H9 (cell line): ENCODE results near the gene SETDB1. TPM values are rescaled to one million over a fixed set of nuclear protein-coding genes. Genes with fewer than 3 reads are reported as not detected.
"Not testable (repeated sequence)": the region's sequence is repeated elsewhere in the genome, so short reads cannot be mapped to it uniquely, and the experiment has no call there.

Experiments
- DNase-seq: peaks from one replicate; pipeline ENCODE4 v3.0.0-alpha.2; 2017
- H2AFZ ChIP-seq: one replicate; pipeline ENCODE4 v1.6.1; 2013; ENCODE audit warnings: mild to moderate bottlenecking, low read length, control low read depth, moderate library complexity
- H2AK5ac ChIP-seq: 2 replicates; pipeline ENCODE4 v1.6.1; 2013; ENCODE audit warnings: low read length, control low read depth, mixed read lengths; ENCODE audit not compliant: insufficient read length
- H2BK120ac ChIP-seq: one replicate; pipeline ENCODE4 v1.6.1; 2013; ENCODE audit warnings: low read depth, mild to moderate bottlenecking, low read length, control low read depth, inconsistent platforms; ENCODE audit not compliant: poor library complexity, severe bottlenecking
- H2BK12ac ChIP-seq: 2 replicates; pipeline ENCODE4 v1.6.1; 2013; ENCODE audit warnings: low read length, control low read depth, mixed read lengths, low read depth; ENCODE audit not compliant: insufficient read length
- H2BK15ac ChIP-seq: 2 replicates; pipeline ENCODE4 v1.6.1; 2013; ENCODE audit warnings: low read depth, low read length, control low read depth
- H2BK20ac ChIP-seq: one replicate; pipeline ENCODE4 v1.6.1; 2013; ENCODE audit warnings: low read depth, mild to moderate bottlenecking, low read length, control low read depth, inconsistent platforms; ENCODE audit not compliant: poor library complexity, severe bottlenecking
- H2BK5ac ChIP-seq: 2 replicates; pipeline ENCODE4 v1.6.1; 2013; ENCODE audit warnings: low read length, control low read depth, mixed read lengths; ENCODE audit not compliant: insufficient read length
- H3K14ac ChIP-seq: 2 replicates; pipeline ENCODE4 v1.6.1; 2013; ENCODE audit warnings: low read length, control low read depth; ENCODE audit not compliant: insufficient read depth
- H3K18ac ChIP-seq: 2 replicates; pipeline ENCODE4 v1.6.1; 2013; ENCODE audit warnings: low read depth, mild to moderate bottlenecking, mixed read lengths, low read length, control low read depth; ENCODE audit not compliant: insufficient read length
- H3K23ac ChIP-seq: 2 replicates; pipeline ENCODE4 v1.6.1; 2013; ENCODE audit warnings: low read length, control low read depth, mixed read lengths, low read depth; ENCODE audit not compliant: insufficient read length
- H3K23me2 ChIP-seq: 2 replicates; pipeline ENCODE4 v1.6.1; 2013; ENCODE audit warnings: low read depth, mild to moderate bottlenecking, mixed read lengths, low read length, control low read depth; ENCODE audit not compliant: insufficient read length, poor library complexity, severe bottlenecking
- H3K27ac ChIP-seq: 2 replicates; pipeline ENCODE4 v1.5.1; 2013; ENCODE audit warnings: low read length, control low read depth, mixed read lengths, low read depth; ENCODE audit not compliant: insufficient read length
- H3K27me3 ChIP-seq: 2 replicates; pipeline ENCODE4 v1.6.1; 2013; ENCODE audit warnings: low read length, control low read depth, inconsistent platforms; ENCODE audit not compliant: insufficient read depth
- H3K4ac ChIP-seq: 2 replicates; pipeline ENCODE4 v1.6.1; 2013; ENCODE audit warnings: low read depth, mild to moderate bottlenecking, control low read depth, inconsistent platforms, low read length, moderate library complexity
- H3K4me1 ChIP-seq: 2 replicates; pipeline ENCODE4 v1.6.1; 2013; ENCODE audit warnings: low read length, control low read depth, inconsistent platforms; ENCODE audit not compliant: insufficient read depth
- H3K4me2 ChIP-seq: 2 replicates; pipeline ENCODE4 v1.6.1; 2013; ENCODE audit warnings: low read length, control low read depth, mixed read lengths; ENCODE audit not compliant: insufficient read length, insufficient read depth
- H3K56ac ChIP-seq: 2 replicates; pipeline ENCODE4 v1.6.1; 2013; ENCODE audit warnings: low read depth, mild to moderate bottlenecking, mixed read lengths, low read length, control low read depth; ENCODE audit not compliant: insufficient read length
- H3K79me1 ChIP-seq: 2 replicates; pipeline ENCODE4 v1.6.1; 2013; ENCODE audit warnings: low read depth, mild to moderate bottlenecking, moderate library complexity, low read length, control low read depth, inconsistent platforms; ENCODE audit not compliant: insufficient read depth, poor library complexity, severe bottlenecking
- H3K79me2 ChIP-seq: 2 replicates; pipeline ENCODE4 v1.6.1; 2013; ENCODE audit warnings: low read length, control low read depth, inconsistent platforms; ENCODE audit not compliant: insufficient read depth
- H3K9ac ChIP-seq: 2 replicates; pipeline ENCODE4 v1.6.1; 2013; ENCODE audit warnings: low read length, control low read depth, mixed read lengths; ENCODE audit not compliant: insufficient read length; ENCODE audit errors: extremely low read depth
- H3K9me3 ChIP-seq: one replicate; pipeline ENCODE4 v1.6.1; 2013; ENCODE audit warnings: low read depth, low read length, inconsistent platforms; ENCODE audit not compliant: control insufficient read depth
- H3T11ph ChIP-seq: one replicate; pipeline ENCODE4 v1.6.1; 2013; ENCODE audit warnings: mild to moderate bottlenecking, low read length, control low read depth, inconsistent platforms
- H4K20me1 ChIP-seq: one replicate; pipeline ENCODE4 v1.6.1; 2013; ENCODE audit not compliant: control insufficient read depth, insufficient read length, insufficient read depth
- H4K5ac ChIP-seq: 2 replicates; pipeline ENCODE4 v1.6.1; 2013; ENCODE audit warnings: low read depth, mild to moderate bottlenecking, mixed read lengths, low read length, control low read depth; ENCODE audit not compliant: insufficient read length
- H4K8ac ChIP-seq: replicated peaks from 2 replicates; pipeline ENCODE4 v1.6.1; 2013; ENCODE audit warnings: low read length, control low read depth, mixed read lengths, low read depth; ENCODE audit not compliant: insufficient read length
- H4K91ac ChIP-seq: 2 replicates; pipeline ENCODE4 v1.6.1; 2013; ENCODE audit warnings: low read depth, mild to moderate bottlenecking, moderate library complexity, mixed read lengths, low read length, control low read depth; ENCODE audit not compliant: insufficient read length
- H3K27ac Mint-ChIP-seq, 3 experiments: 2 replicates in 2 of 3; 3 replicates in 1 of 3; pipeline ENCODE4 v1.8.0; 2020 to 2021; ENCODE audit warnings: mixed read lengths in 3 of 3, mild to moderate bottlenecking in 1 of 3, moderate library complexity in 1 of 3
- H3K27me3 Mint-ChIP-seq: 2 replicates; pipeline ENCODE4 v1.8.0; 2021; ENCODE audit warnings: low read depth, mild to moderate bottlenecking, moderate library complexity, mixed read lengths
- H3K36me3 Mint-ChIP-seq, 3 experiments: 2 replicates in 2 of 3; 3 replicates in 1 of 3; pipeline ENCODE4 v1.8.0; 2020 to 2021; ENCODE audit warnings: low read depth in 3 of 3, mixed read lengths in 3 of 3; ENCODE audit not compliant: insufficient read depth in 1 of 3
- H3K4me1 Mint-ChIP-seq, 2 experiments: 2 replicates each; pipeline ENCODE4 v1.8.0; 2020; ENCODE audit warnings: mixed read lengths in 2 of 2
- H3K4me3 Mint-ChIP-seq, 2 experiments: 2 replicates in 1 of 2; 3 replicates in 1 of 2; pipeline ENCODE4 v1.8.0; 2020 to 2021; ENCODE audit warnings: mild to moderate bottlenecking in 2 of 2, mixed read lengths in 2 of 2, moderate library complexity in 1 of 2
- H3K9me3 Mint-ChIP-seq, 2 experiments: 2 replicates in 1 of 2; 3 replicates in 1 of 2; pipeline ENCODE4 v1.8.0; 2020; ENCODE audit warnings: mild to moderate bottlenecking in 2 of 2, mixed read lengths in 2 of 2, moderate library complexity in 1 of 2
- CTCF ChIP-seq: fragments of 200-600 bp; sonication (generic); conservative IDR thresholded peaks from 3 replicates; pipeline ENCODE4 v1.8.0; 2021; ENCODE audit warnings: antibody characterized with exemption, mild to moderate bottlenecking
- WGBS: extraction: QIAGEN DNeasy Blood & Tissue Kit; methylation state at CpG from one replicate; pipeline ENCODE4 v1.1.7; 2013; ENCODE audit warnings: missing lambda C conversion rate, low lambda C conversion rate, mixed read lengths; ENCODE audit not compliant: insufficient read length; ENCODE audit errors: extremely low coverage; 5-methylcytosine and 5-hydroxymethylcytosine counted together
- long read RNA-seq: library from polyadenylated mRNA; unstranded; transcript quantifications from one replicate; pipeline ENCODE4 v2.0.0, GENCODE V29; 2020
- total RNA-seq: library from RNA; stranded (reverse); gene quantifications from 2 replicates; pipeline ENCODE4 v1.2.1, GENCODE V29; 2021

SETDB1 gene
- 62.1 and 62.7 TPM in 2 replicates for total RNA-seq
- long read RNA-seq, full-length matches to known transcripts: 6 of 77 reads
- long read RNA-seq, partial matches to known transcripts: 36 of 77 reads
- long read RNA-seq, other reads (novel, unspliced or antisense): 35 of 77 reads

DNA sequence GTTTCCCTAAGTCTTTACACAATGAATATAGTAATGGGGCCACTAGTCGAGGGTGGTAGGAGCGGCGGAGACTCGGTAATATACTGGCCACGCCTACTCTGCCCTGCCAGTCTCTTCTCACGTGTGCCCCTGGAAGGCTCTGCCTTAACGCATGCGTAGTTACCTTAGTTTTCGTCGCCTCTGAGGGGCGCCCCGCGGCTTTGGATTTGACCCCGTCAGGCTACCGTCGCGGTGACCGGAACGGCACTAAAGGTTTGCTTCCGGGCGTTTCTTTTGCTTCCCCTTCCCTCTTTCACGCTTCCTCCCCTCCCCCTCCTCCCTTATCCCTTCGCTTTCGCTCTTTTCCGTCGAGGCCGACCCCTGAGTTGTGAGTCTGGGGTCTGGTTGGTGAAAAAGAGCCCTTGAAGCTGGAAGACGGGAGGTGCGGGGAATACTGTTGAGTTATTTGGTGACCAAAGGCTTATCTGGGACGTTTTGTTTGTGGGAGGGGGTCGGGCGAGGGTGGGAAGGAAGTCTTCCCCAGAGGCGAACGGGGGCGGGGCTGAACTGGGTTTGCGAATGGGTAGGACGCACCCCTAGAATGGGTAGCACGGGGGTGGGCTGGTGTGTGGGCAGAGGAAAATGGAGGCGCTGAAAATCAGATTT, at the start of gene SETDB1:
TSS of gene SETDB1 (plus strand) at position 267 of the 645 bp plus-strand sequence. CDS start 1,352 bp downstream, outside the sequence.
- H2AFZ ChIP-seq: peak within 1 kb of the TSS; percentile 54
- no peak within 1 kb of the TSS for H3K23ac ChIP-seq
- Mint-ChIP-seq H3K4me3 (peak within 1 kb of the TSS; percentile 94 to 99), H3K4me1 (peaks cover 10 to 14% of the 10 kb centered on the region in 2 experiments), H3K9me3 (peaks cover 0 to 3% of the 10 kb centered on the region in 2 experiments; a peak in 1 of 5 replicates), H3K27ac (peak within 1 kb of the TSS; percentile 99 to 100 (median 99)), H3K27me3 (no peaks in the 10 kb centered on the region), H3K36me3 (peaks cover 38 to 44% (median 40%) of the 10 kb centered on the region in 3 experiments)
- H3K4me1 ChIP-seq: 0 out of 2 replicates have a peak, but pooled peaks cover 2% of the 10 kb centered on the region
- H3K9me3 ChIP-seq: no peaks in the 10 kb centered on the region
- H2BK15ac ChIP-seq: no peak within 1 kb of the TSS
- no peak within 1 kb of the TSS for H3K4ac ChIP-seq
- peak within 1 kb of the TSS; percentile 55 for H3K18ac ChIP-seq
- H3K79me1 ChIP-seq: no peaks in the 10 kb centered on the region
- H3T11ph ChIP-seq: no peak within 1 kb of the TSS
- TF ChIP-seq CTCF: no peak
- H3K79me2 ChIP-seq: no peaks in the 10 kb centered on the region
- H3K9ac ChIP-seq: peak within 1 kb of the TSS; percentile 61
- H2BK120ac ChIP-seq: no peak within 1 kb of the TSS
- peak within 1 kb of the TSS; percentile 46; the same call in 1 of the 2 replicates for H3K14ac ChIP-seq
- H2BK20ac ChIP-seq: no peak within 1 kb of the TSS
- WGBS: no CpG with 5 or more reads among the region's 39 CpGs
- no peak within 1 kb of the TSS for H4K8ac ChIP-seq
- H3K27ac ChIP-seq: no peak within 1 kb of the TSS
- H3K56ac ChIP-seq: no peak within 1 kb of the TSS
- no peak within 1 kb of the TSS for H2AK5ac ChIP-seq
- H2BK12ac ChIP-seq: no peak within 1 kb of the TSS
- H2BK5ac ChIP-seq: no peak within 1 kb of the TSS
- no peaks in the 10 kb centered on the region for H3K27me3 ChIP-seq
- H4K91ac ChIP-seq: no peak within 1 kb of the TSS
- no peak within 1 kb of the TSS for H4K5ac ChIP-seq
- no peaks in the 10 kb centered on the region for H4K20me1 ChIP-seq
- peak; percentile 99 for DNase-seq
- H3K4me2 ChIP-seq: peak within 1 kb of the TSS; percentile 36
- no peaks in the 10 kb centered on the region for H3K23me2 ChIP-seq

- not testable (repeated sequence) for H3K36me3 Mint-ChIP-seq, H3K23ac ChIP-seq, DNase-seq, H3K79me2 ChIP-seq, H2AK5ac ChIP-seq, H4K20me1 ChIP-seq, H3K9me3 ChIP-seq, H2AFZ ChIP-seq, H3K4ac ChIP-seq, H2BK12ac ChIP-seq, H2BK15ac ChIP-seq, H3K4me3 Mint-ChIP-seq, H4K91ac ChIP-seq, H2BK20ac ChIP-seq, H3K27me3 Mint-ChIP-seq, H3K79me1 ChIP-seq, H3K4me1 ChIP-seq, H3K14ac ChIP-seq, H4K8ac ChIP-seq, H3K27ac Mint-ChIP-seq, H3K9me3 Mint-ChIP-seq, H3K27me3 ChIP-seq, H2BK120ac ChIP-seq, H3K4me2 ChIP-seq, H4K5ac ChIP-seq, H3K18ac ChIP-seq, H3K56ac ChIP-seq, H3K23me2 ChIP-seq, H3T11ph ChIP-seq, H3K9ac ChIP-seq, H2BK5ac ChIP-seq, H3K27ac ChIP-seq
- H3K4me1 Mint-ChIP-seq: peaks cover 16 to 17% of the 10 kb centered on the region in 2 experiments
- no CpG with 5 or more reads among the region's 2 CpGs for WGBS
Observed at GRCh38 chr1:150878931-150879330, 47.2 kb upstream of the SETDB1 start.
